GM12878 (cell line): ENCODE results near the gene NSD2. TPM values are rescaled to one million over a fixed set of nuclear protein-coding genes. Genes with fewer than 3 reads are reported as not detected.

Experiments used
- ATAC-seq: fragments of 200-7000 bp; cut with Tn5 transposase; 3 replicates; pipeline ENCODE4 v1.9.1; 2020; ENCODE audit warnings: mild to moderate bottlenecking, moderate library complexity
- BruUV-seq: library from RNA; stranded (reverse); fragments of 400-500 nt; replicated peaks from 2 replicates; lab custom pipeline; 2021; lab: Mats Ljungman, UMichigan
- CTCF ChIA-PET: fragments of 300-600 bp; sonication (Branson Sonifier 250); formaldehyde crosslinking; extraction: SDS; loops from one replicate; lab custom pipeline; 2021; ENCODE audit warnings: inconsistent platforms; lab: Yijun Ruan, JAX
- POLR2A ChIA-PET: fragments of 350-600 bp; formaldehyde crosslinking; extraction: SDS; loops from one replicate; lab custom pipeline; 2021; ENCODE audit warnings: inconsistent platforms; lab: Charles Lee
- RAD21 ChIA-PET: fragments of 300-600 bp; sonication (Branson Sonifier 250); formaldehyde crosslinking; loops from one replicate; lab custom pipeline; 2023; ENCODE audit warnings: antibody characterized with exemption; ENCODE audit not compliant: unreplicated experiment; lab: Charles Lee
- SMC1A ChIA-PET: fragments of 300-600 bp; sonication (Branson Sonifier 250); formaldehyde crosslinking; loops from one replicate; lab custom pipeline; 2023; ENCODE audit not compliant: unreplicated experiment, uncharacterized antibody; lab: Charles Lee
- DNase-seq: peaks from one replicate; pipeline ENCODE4 v3.0.0-alpha.2; 2011; ENCODE audit warnings: low read depth, low spot score
- FAIRE-seq: peaks from 3 replicates; lab custom pipeline; 2011; peaks lifted over from hg19 to GRCh38; lab: Jason Lieb, UNC
- H2AFZ ChIP-seq: 2 replicates; pipeline ENCODE4 v1.6.0; 2011; ENCODE audit warnings: low read depth, low read length, control low read depth; ENCODE audit not compliant: control insufficient read depth
- H3K27ac ChIP-seq: 2 replicates; pipeline ENCODE4 v1.5.1; 2011; ENCODE audit warnings: control low read depth; ENCODE audit not compliant: control insufficient read depth, insufficient read depth
- H3K27me3 ChIP-seq, 2 experiments: replicated peaks in 1 of 2; 2 replicates each; pipeline versions ENCODE4 v1.6.0 to v1.6.1; 2011; ENCODE audit warnings: low read length in 1 of 2; ENCODE audit not compliant: control insufficient read depth in 2 of 2, insufficient read depth in 2 of 2
- H3K36me3 ChIP-seq, 2 experiments: 2 replicates each; pipeline ENCODE4 v1.5.1; 2011; ENCODE audit warnings: low read length in 1 of 2; ENCODE audit not compliant: control insufficient read depth in 2 of 2, insufficient read depth in 2 of 2
- H3K4me1 ChIP-seq: 2 replicates; pipeline ENCODE4 v1.6.1; 2011; ENCODE audit warnings: mild to moderate bottlenecking, low read length, moderate library complexity, mixed read lengths; ENCODE audit not compliant: control insufficient read depth, insufficient read depth
- H3K4me2 ChIP-seq: 2 replicates; pipeline ENCODE4 v1.6.0; 2011; ENCODE audit warnings: control low read depth; ENCODE audit not compliant: control insufficient read depth, insufficient read depth
- H3K4me3 ChIP-seq: fragments of 200-600 bp; sonication (generic); 2 replicates; pipeline ENCODE4 v1.5.1; 2016
- H3K79me2 ChIP-seq: 2 replicates; pipeline ENCODE4 v1.6.0; 2011; ENCODE audit warnings: low read length; ENCODE audit not compliant: control insufficient read depth, insufficient read depth
- H3K9ac ChIP-seq: 2 replicates; pipeline ENCODE4 v1.8.0; 2011; ENCODE audit warnings: low read length, control low read depth, mixed read lengths; ENCODE audit not compliant: control insufficient read depth, insufficient read depth
- H3K9me3 ChIP-seq: replicated peaks from 3 replicates; pipeline ENCODE4 v1.5.1; 2011; ENCODE audit warnings: mild to moderate bottlenecking, low read length; ENCODE audit not compliant: control insufficient read depth, insufficient read depth
- H4K20me1 ChIP-seq: 2 replicates; pipeline ENCODE4 v1.6.0; 2011; ENCODE audit not compliant: control insufficient read depth, insufficient read depth
- CBFB ChIP-seq: IDR thresholded peaks from 2 replicates; pipeline ENCODE4 v1.6.1; 2016; ENCODE audit warnings: antibody characterized with exemption, low read depth
- CHD4 ChIP-seq: fragments of 200-600 bp; sonication (generic); IDR thresholded peaks from 2 replicates; pipeline ENCODE4 v1.6.1; 2016; ENCODE audit warnings: mild to moderate bottlenecking
- E2F4 ChIP-seq: IDR thresholded peaks from 2 replicates; pipeline ENCODE4 v1.6.1; 2012; ENCODE audit warnings: low read depth, low read length, improper control_type of control experiment
- LARP7 ChIP-seq: fragments of 450-650 bp; IDR thresholded peaks from 2 replicates; pipeline ENCODE4 v1.6.1; 2017; ENCODE audit warnings: mild to moderate bottlenecking
- MTA2 ChIP-seq: fragments of 450-650 bp; IDR thresholded peaks from 2 replicates; pipeline ENCODE4 v1.6.1; 2016; ENCODE audit warnings: low read depth, mild to moderate bottlenecking, moderate library complexity
- POLR2AphosphoS2 ChIP-seq: IDR thresholded peaks from 2 replicates; pipeline ENCODE4 v1.6.1; 2011; ENCODE audit warnings: low read depth, mild to moderate bottlenecking, low read length, improper control_type of control experiment, moderate library complexity
- RB1 ChIP-seq: fragments of 450-650 bp; formaldehyde crosslinking; IDR thresholded peaks from 2 replicates; pipeline ENCODE4 v1.6.1; 2017; ENCODE audit warnings: mild to moderate bottlenecking, borderline replicate concordance
- RBBP5 ChIP-seq: fragments of 200-600 bp; sonication (generic); conservative IDR thresholded peaks from 2 replicates; pipeline ENCODE4 v1.6.1; 2016
- RCOR1 ChIP-seq: conservative IDR thresholded peaks from 2 replicates; pipeline ENCODE4 v1.6.1; 2012; ENCODE audit warnings: low read depth, low read length, improper control_type of control experiment
- RELA ChIP-seq: fragments of 450-650 bp; IDR thresholded peaks from 2 replicates; pipeline ENCODE4 v1.8.0; 2014; ENCODE audit warnings: borderline replicate concordance; ENCODE audit not compliant: partially characterized antibody
- SPI1 ChIP-seq: IDR thresholded peaks from 2 replicates; pipeline ENCODE4 v1.6.1; 2011; ENCODE audit warnings: low read depth, mild to moderate bottlenecking, low read length, moderate library complexity, borderline replicate concordance; ENCODE audit not compliant: insufficient read depth
- SREBF1 ChIP-seq: IDR thresholded peaks from 2 replicates; pipeline ENCODE4 v1.6.1; 2012; ENCODE audit warnings: mild to moderate bottlenecking, low read length
- SUZ12 ChIP-seq: fragments of 200-600 bp; sonication (generic); IDR thresholded peaks from one replicate; pipeline ENCODE4 v1.6.1; 2018; ENCODE audit warnings: antibody characterized with exemption, mild to moderate bottlenecking; ENCODE audit not compliant: unreplicated experiment
- TCF3 ChIP-seq: IDR thresholded peaks from 2 replicates; pipeline ENCODE4 v1.6.1; 2012; ENCODE audit warnings: low read depth, mild to moderate bottlenecking, low read length, borderline replicate concordance; ENCODE audit not compliant: insufficient read depth
- ZNF207 ChIP-seq: fragments of 450-650 bp; IDR thresholded peaks from 2 replicates; pipeline ENCODE4 v1.6.1; 2014; ENCODE audit warnings: antibody characterized with exemption, mild to moderate bottlenecking, borderline replicate concordance
- WGBS: methylation state at CpG from one replicate; pipeline ENCODE4 v1.1.6; 2016; ENCODE audit warnings: low lambda C conversion rate; ENCODE audit not compliant: insufficient replicate concordance, insufficient coverage; ENCODE audit errors: missing lambda C conversion rate; 5-methylcytosine and 5-hydroxymethylcytosine counted together
- in situ Hi-C: fragments of 300-500 bp; cut with MboI; formaldehyde crosslinking; loops from 9 replicates; pipeline ENCODE4 v1.14.3; 2018; ENCODE audit warnings: mixed read lengths
- intact Hi-C: fragments of 100-400 bp; cut with micrococcal nuclease; formaldehyde crosslinking; loops from one replicate; pipeline ENCODE4 v1.14.2; 2022; ENCODE audit not compliant: unreplicated experiment
- polyA plus RNA-seq, 11 experiments: library from polyadenylated mRNA; depleted of rRNA in 4 of 11; unstranded in 6 of 11; stranded (reverse) in 5 of 11; fragments of >200 nt; fragmentation: Nextera tagmentation in 4 of 11; fragmentation: Illumina TruSeq in 1 of 11; extraction: Ambion mirVana in 4 of 11; extraction: Trizol in 1 of 11; gene quantifications; 1 replicate in 1 of 11; 2 replicates in 10 of 11; pipeline versions ENCODE4 v1.2.1 to v1.2.3, GENCODE V29; 2011 to 2016; ENCODE audit warnings: inconsistent platforms in 2 of 11, missing spikeins in 2 of 11, low read depth in 1 of 11
- total RNA-seq, 4 experiments: library from RNA; depleted of rRNA in 3 of 4; stranded (reverse); fragments of >200 nt in 3 of 4; fragmentation: Illumina TruSeq in 1 of 4; extraction: Trizol in 1 of 4; gene quantifications; 2 replicates each; pipeline versions ENCODE4 v1.2.1 to v1.2.3, GENCODE V29; 2013 to 2021
- TF ChIP-seq, protein P1 (sequence below): fragments of 450-650 bp; formaldehyde crosslinking; IDR thresholded peaks from 2 replicates; pipeline ENCODE4 v1.5.0; 2022; ENCODE audit warnings: mild to moderate bottlenecking, missing genetic modification characterization
- TF ChIP-seq, protein P2 (sequence below): fragments of 450-650 bp; IDR thresholded peaks from 2 replicates; pipeline ENCODE4 v1.6.1; 2017; ENCODE audit warnings: borderline replicate concordance

Gene NSD2
- total and polyA plus RNA-seq, 10 of the 15 experiments (the other 5 are each of a cell fraction or from before 2014, with no cell fraction given): 8.6 to 139 (median 67.2) TPM

DNA sequence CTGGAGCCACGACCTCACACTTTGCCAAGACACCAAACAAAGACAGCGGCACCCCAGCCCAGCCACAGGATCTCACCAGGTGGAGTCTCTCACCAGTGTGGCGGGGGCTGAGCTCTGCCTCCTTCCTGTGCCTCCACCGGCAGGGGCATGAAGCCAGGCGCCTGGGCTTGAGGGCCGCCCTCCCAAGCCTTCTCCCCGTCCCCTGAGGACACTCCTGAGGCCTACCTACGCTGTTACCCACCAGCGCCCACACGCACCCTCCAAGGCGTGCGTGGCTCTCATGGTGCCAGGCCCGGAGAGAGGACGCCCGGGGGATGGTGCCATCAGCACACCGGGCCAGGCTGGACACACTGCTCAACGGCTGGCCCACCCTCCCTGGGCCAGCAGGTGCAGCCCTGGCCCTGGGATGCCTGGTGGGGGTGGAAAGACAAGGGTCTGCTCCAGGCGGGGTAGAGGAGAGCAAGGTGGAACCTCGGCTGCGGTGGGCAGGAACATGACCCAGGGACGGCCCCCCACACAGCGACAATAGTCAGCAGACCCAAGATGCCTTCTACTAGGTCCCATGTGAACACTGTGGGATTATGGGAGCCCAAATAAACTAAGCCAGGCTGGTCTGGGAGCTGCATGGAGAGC, 115.5 kb downstream of the NSD2 start (continued):
- TF ChIP-seq, protein P1, sequence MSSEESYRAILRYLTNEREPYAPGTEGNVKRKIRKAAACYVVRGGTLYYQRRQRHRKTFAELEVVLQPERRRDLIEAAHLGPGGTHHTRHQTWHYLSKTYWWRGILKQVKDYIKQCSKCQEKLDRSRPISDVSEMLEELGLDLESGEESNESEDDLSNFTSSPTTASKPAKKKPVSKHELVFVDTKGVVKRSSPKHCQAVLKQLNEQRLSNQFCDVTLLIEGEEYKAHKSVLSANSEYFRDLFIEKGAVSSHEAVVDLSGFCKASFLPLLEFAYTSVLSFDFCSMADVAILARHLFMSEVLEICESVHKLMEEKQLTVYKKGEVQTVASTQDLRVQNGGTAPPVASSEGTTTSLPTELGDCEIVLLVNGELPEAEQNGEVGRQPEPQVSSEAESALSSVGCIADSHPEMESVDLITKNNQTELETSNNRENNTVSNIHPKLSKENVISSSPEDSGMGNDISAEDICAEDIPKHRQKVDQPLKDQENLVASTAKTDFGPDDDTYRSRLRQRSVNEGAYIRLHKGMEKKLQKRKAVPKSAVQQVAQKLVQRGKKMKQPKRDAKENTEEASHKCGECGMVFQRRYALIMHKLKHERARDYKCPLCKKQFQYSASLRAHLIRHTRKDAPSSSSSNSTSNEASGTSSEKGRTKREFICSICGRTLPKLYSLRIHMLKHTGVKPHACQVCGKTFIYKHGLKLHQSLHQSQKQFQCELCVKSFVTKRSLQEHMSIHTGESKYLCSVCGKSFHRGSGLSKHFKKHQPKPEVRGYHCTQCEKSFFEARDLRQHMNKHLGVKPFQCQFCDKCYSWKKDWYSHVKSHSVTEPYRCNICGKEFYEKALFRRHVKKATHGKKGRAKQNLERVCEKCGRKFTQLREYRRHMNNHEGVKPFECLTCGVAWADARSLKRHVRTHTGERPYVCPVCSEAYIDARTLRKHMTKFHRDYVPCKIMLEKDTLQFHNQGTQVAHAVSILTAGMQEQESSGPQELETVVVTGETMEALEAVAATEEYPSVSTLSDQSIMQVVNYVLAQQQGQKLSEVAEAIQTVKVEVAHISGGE (CRISPR knock-in tag): no peak

GRCh38 chr4:1987296-1987695, 116.1 kb downstream of the NSD2 start:
- Histone ChIP-seq H3K36me3 (peaks cover 15 to 60% of the 10 kb centered on the region in 2 experiments; a peak in 3 of 4 replicates), H3K27me3 (no peaks in the 10 kb centered on the region), H3K27ac (no peak overlapping the region), H3K4me2 (no peak overlapping the region), H3K9me3 (no peaks in the 10 kb centered on the region), H3K79me2 (no peaks in the 10 kb centered on the region; the same call in none of the 2 replicates), H3K4me1 (no peaks in the 10 kb centered on the region), H3K9ac (no peak overlapping the region), H4K20me1 (no peaks in the 10 kb centered on the region), H2AFZ (no peak overlapping the region), H3K4me3 (no peak overlapping the region)
- ChIA-PET POLR2A (no interaction called here), SMC1A (no interaction called here), CTCF (no interaction called here), RAD21 (no interaction called here)
- ATAC-seq: no peak
- no peak for DNase-seq
- in situ Hi-C loops (no loop called here), intact Hi-C loops (no loop called here)
- no peak for FAIRE-seq
- no TSS peak for BruUV-seq
- 99% methylated on average over 14 of the region's 19 CpGs for WGBS
- TF ChIP-seq RELA (no peak), CHD4 (no peak), ZNF207 (no peak), CBFB (no peak), SREBF1 (no peak), RBBP5 (no peak), LARP7 (no peak), RB1 (no peak), SPI1 (no peak), RCOR1 (no peak), TCF3 (no peak), POLR2AphosphoS2 (no peak), E2F4 (no peak), MTA2 (no peak), SUZ12 (no peak)
- TF ChIP-seq, protein P2, sequence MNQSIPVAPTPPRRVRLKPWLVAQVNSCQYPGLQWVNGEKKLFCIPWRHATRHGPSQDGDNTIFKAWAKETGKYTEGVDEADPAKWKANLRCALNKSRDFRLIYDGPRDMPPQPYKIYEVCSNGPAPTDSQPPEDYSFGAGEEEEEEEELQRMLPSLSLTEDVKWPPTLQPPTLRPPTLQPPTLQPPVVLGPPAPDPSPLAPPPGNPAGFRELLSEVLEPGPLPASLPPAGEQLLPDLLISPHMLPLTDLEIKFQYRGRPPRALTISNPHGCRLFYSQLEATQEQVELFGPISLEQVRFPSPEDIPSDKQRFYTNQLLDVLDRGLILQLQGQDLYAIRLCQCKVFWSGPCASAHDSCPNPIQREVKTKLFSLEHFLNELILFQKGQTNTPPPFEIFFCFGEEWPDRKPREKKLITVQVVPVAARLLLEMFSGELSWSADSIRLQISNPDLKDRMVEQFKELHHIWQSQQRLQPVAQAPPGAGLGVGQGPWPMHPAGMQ: no peak
